NCI-H2081 treated with DMSO at 0.1 percent for 48 hours (cell line): ENCODE data around the gene TANGO6.

ENCODE experiments used
- DNase-seq: peaks from one replicate; lab custom pipeline; 2025; lab: John Stamatoyannopoulos, UW

The TANGO6 gene

GRCh38 chr16:68866933-68867332, 23.6 kb downstream of the TANGO6 start:
- no peak for DNase-seq

DNA sequence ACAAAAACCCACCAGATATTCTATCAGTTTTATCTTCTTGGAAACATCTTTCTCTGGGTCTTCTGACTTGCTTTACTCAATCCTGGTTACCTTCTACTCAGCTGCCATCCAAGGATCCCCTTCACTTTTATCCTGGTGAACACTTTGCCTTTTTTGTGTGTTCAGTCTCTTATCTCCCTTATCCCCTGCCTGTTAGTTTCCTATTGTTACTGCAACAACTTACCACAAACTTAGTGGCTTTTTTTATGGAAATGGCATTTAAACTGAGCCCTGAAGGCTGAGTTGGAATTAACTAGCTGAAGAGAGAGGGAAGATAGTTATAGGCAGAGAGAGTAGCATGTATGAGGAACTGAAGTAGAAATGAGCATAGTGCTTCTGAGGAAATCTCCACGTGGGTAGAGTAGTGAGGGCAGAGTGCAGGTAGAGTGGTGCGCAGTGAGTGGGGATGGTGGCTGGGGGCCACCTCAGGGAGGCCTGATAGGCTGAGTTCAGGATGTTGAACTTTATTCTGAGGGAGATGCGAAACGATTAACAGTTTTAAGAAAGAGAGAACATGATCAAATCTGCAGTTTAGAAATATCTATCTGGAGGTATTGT, 26.3 kb downstream of the TANGO6 start:
- DNase-seq: no peak

DNA sequence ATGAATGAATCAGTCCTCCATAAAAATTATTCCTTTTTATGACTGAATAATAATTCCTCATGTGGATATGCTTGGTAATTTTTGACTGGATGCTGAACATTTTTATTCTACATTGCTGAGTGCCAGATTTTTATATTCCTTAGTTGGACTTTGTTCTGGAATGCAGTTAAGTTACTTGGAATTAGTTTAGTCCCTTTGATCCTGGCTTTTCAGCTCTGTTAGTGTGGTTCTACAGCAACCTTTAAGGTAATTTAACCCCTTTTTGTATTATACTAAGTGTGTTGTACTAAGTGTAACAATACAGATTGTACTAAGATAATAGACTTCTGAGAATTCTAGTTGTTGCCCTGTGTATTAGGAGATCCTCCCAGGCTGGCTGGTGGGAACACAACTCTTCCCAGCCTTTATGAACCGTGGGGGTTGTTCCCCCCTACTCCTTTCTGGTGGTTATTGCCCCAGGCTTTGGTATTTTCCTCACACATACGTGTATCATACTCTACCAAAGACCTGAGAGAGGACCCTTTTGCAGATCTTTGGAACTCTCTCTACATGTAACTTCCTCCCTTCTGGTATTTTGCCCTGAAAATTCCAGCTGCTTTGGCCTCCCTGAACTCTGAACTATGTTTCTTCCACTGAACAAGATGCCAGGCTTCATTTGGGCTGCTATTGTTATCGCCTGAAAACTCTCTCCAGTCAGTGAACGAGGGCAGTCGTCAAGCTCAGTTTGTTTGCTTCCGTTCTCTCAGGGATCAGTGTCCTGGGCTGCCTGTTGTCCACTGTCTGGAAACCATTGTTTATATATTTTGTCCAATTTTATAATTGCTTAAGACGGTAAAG, 30.5 kb downstream of the TANGO6 start:
- no peak for DNase-seq

- no peak for DNase-seq
Measured at GRCh38 chr16:68875871-68876270, 32.5 kb downstream of the TANGO6 start.

DNA sequence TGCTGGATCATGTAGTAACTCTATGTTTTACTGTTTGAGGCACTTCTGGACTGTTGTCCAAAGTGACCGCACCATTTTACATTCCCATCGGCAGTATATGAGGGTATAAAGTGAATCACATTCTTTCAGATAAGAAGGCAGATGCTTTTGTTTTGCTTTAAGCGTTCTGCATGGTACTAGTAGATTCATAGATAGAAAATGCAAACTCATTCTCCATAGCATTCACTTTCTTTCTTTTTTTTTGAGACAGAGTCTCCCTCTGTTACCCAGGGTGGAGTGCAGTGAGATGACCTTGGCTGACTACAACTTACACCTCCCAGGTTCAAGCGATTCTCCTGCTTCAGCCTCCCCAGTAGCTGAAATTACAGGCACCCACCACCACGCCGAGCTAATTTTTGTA, 40.4 kb downstream of the TANGO6 start:
- DNase-seq: no peak

- no peak for DNase-seq
Measured at GRCh38 chr16:68884401-68884800, 41.1 kb downstream of the TANGO6 start.

DNA sequence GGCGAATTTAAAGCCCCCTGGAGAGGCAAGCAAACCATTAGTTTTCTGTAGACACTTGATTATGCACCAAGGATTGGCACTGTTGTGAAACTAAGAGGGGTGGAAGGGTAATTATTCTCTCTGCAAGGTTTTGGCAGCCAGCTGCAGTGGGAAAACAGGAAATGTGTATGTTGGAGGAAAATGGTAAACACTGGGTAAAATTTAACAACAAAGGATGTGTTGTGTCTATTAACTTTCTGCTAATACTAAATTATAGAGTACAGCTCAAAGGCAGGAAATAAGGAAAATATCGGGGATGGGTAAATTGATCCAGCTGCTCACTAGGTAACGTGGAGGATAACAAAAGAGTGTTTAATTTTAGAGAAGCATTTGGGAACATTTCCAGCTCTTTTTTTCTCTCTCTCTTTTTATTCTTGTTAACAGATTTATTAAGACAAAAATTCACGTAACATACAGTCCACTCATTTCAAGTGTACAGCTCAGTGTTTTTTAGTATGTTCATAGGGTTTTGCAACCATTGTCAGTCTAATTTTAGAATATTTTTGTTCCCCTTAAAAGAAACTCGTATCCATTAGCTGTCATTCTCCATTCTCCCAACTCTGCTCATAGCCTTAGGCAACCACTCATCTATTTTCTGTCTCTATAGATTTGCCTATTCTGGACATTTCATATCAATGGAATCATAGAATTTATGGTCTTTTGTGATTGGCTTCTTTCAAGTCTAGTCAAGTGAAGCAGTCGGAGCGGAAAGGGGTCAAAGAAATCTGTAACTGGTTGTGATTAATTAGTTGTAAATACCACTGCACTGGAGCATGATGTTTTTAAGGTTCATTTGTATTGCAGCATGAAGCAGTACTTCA, 41.8 kb downstream of the TANGO6 start:
- peak; percentile 73 for DNase-seq

- no peak for DNase-seq
Measured at GRCh38 chr16:68887107-68887506, 43.8 kb downstream of the TANGO6 start.

GRCh38 chr16:68889508-68890150, 46.3 kb downstream of the TANGO6 start:
- no peak for DNase-seq

GRCh38 chr16:68892214-68892613, 48.9 kb downstream of the TANGO6 start:
- no peak for DNase-seq

GRCh38 chr16:68892898-68893297, 49.6 kb downstream of the TANGO6 start:
- DNase-seq: no peak

GRCh38 chr16:68893710-68894705, 50.7 kb downstream of the TANGO6 start:
- no peak for DNase-seq

- DNase-seq: no peak
Measured at GRCh38 chr16:68894714-68895113, 51.4 kb downstream of the TANGO6 start.

DNA sequence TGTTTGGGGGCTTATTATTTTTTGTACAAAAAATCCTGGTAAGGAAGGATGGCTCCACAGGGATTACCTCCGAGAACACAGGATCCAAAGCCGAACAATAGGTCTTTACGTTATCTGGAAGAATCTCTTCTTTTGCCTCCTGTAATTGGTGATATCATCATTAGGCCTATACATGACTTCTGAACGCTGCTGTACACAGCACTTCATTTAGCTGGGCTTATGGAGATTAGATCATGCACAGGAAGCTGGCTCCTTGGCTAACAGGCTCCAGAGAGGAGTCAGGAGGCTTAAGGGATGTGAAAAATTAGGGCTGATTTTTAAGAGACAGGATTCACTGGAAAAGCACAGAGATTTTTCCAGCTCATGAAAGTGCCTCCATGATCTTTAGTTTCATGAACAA, 54.7 kb downstream of the TANGO6 start:
- no peak for DNase-seq

DNA sequence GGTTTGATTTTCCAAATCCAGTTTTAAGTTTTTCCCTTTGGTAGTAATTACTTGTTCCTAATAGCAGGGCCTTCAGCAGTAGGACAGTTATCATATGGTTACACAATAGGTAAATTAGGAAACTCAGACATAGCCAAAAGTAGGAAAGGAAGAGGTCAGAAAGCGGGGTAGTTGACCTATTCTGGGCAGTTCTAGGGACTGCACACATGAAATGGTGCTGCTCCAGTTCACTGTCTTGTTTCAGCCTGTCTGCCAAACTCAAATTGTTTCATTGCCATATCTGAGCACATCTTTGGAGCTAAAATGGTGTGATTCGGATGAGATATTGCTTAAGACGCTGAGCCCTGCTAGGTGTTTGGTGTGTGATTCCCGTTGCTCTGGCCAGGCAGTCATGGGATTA, 56.7 kb downstream of the TANGO6 start:
- DNase-seq: no peak

GRCh38 chr16:68902003-68902968, 59.0 kb downstream of the TANGO6 start:
- DNase-seq: peak; percentile 20

- no peak for DNase-seq
Measured at GRCh38 chr16:68902969-68903345, 59.6 kb downstream of the TANGO6 start.

GRCh38 chr16:68907297-68907696, 64.0 kb downstream of the TANGO6 start:
- DNase-seq: no peak

- no peak for DNase-seq
Measured at GRCh38 chr16:68907781-68908181, 64.5 kb downstream of the TANGO6 start.
